ENCODE results near the gene BRD2.

The BRD2 gene

GRCh38 chr6:33000055-33000454 is 31.7 kb downstream of the BRD2 start:
- Histone ChIP-seq H3K27me3 (replicated peaks; ENCODE audit: control insufficient read depth, insufficient read depth, low read length) (no peaks in the 10 kb centered on the region), H3K36me3 (ENCODE audit: control insufficient read depth, insufficient read depth, low read length) (no peaks in the 10 kb centered on the region), H3K4me3 (replicated peaks; ENCODE audit: low read depth, low read length) (no peak overlapping the region)
- peak; percentile 44 for TF ChIP-seq CTCF (IDR thresholded peaks at IDR 0.05; ENCODE audit: insufficient read depth, low read length, poor library complexity, severe bottlenecking)
- no peak for DNase-seq (ENCODE audit: extremely low read depth, insufficient read length)

GRCh38 chr6:33001685-33002084 is 33.3 kb downstream of the BRD2 start:
- Histone ChIP-seq H3K36me3 (ENCODE audit: control insufficient read depth, insufficient read depth, low read length) (peaks cover 7% of the 10 kb centered on the region), H3K4me3 (replicated peaks; ENCODE audit: low read depth, low read length) (no peak overlapping the region), H3K27me3 (replicated peaks; ENCODE audit: control insufficient read depth, insufficient read depth, low read length) (no peaks in the 10 kb centered on the region)
- DNase-seq (ENCODE audit: extremely low read depth, insufficient read length) = no peak
- TF ChIP-seq CTCF (IDR thresholded peaks at IDR 0.05; ENCODE audit: insufficient read depth, low read length, poor library complexity, severe bottlenecking) = no peak

- no peak for TF ChIP-seq CTCF (IDR thresholded peaks at IDR 0.05; ENCODE audit: insufficient read depth, low read length, poor library complexity, severe bottlenecking)
- H3K4me3 ChIP-seq (replicated peaks; ENCODE audit: low read depth, low read length) = no peak overlapping the region
- no peaks in the 10 kb centered on the region for H3K27me3 ChIP-seq (replicated peaks; ENCODE audit: control insufficient read depth, insufficient read depth, low read length)
- DNase-seq (ENCODE audit: extremely low read depth, insufficient read length) = no peak
- peaks cover 14% of the 10 kb centered on the region for H3K36me3 ChIP-seq (ENCODE audit: control insufficient read depth, insufficient read depth, low read length)
Measured at GRCh38 chr6:33004940-33005339, 36.5 kb downstream of the BRD2 start.

- Histone ChIP-seq H3K4me3 (replicated peaks; ENCODE audit: low read depth, low read length) (peak overlapping the region; percentile 80), H3K27me3 (replicated peaks; ENCODE audit: control insufficient read depth, insufficient read depth, low read length) (no peaks in the 10 kb centered on the region), H3K36me3 (ENCODE audit: control insufficient read depth, insufficient read depth, low read length) (peaks cover 14% of the 10 kb centered on the region)
- no peak for DNase-seq (ENCODE audit: extremely low read depth, insufficient read length)
- TF ChIP-seq CTCF (IDR thresholded peaks at IDR 0.05; ENCODE audit: insufficient read depth, low read length, poor library complexity, severe bottlenecking) = no peak
Measured at GRCh38 chr6:33007831-33008400, 39.5 kb downstream of the BRD2 start.

- peak; percentile 83 for DNase-seq (ENCODE audit: extremely low read depth, insufficient read length)
- peak within 1 kb of the TSS; percentile 80 for H3K4me3 ChIP-seq (replicated peaks; ENCODE audit: low read depth, low read length)
Measured at GRCh38 chr6:33008944-33009861, 40.8 kb downstream of the BRD2 start, which contains the start of gene HLA-DOA. Gene HLA-DOA, minus strand, starts transcription at chr6:33009591.

More at GRCh38 chr6:33008944-33009861, 40.8 kb downstream of the BRD2 start, which contains the start of gene HLA-DOA:
- Histone ChIP-seq H3K36me3 (ENCODE audit: control insufficient read depth, insufficient read depth, low read length) (peaks cover 14% of the 10 kb centered on the region), H3K27me3 (replicated peaks; ENCODE audit: control insufficient read depth, insufficient read depth, low read length) (no peaks in the 10 kb centered on the region)
- no peak for TF ChIP-seq CTCF (IDR thresholded peaks at IDR 0.05; ENCODE audit: insufficient read depth, low read length, poor library complexity, severe bottlenecking)
